GM12878 (cell line): ENCODE data around the gene ZNF428. TPM values are rescaled to one million over a fixed set of nuclear protein-coding genes. Genes with fewer than 3 reads are reported as not detected.

Experiments
- ATAC-seq: fragments of 200-7000 bp; cut with Tn5 transposase; 3 replicates; pipeline ENCODE4 v1.9.1; 2020; ENCODE audit warnings: mild to moderate bottlenecking, moderate library complexity
- BruUV-seq: library from RNA; stranded (reverse); fragments of 400-500 nt; replicated peaks from 2 replicates; lab custom pipeline; 2021; lab: Mats Ljungman, UMichigan
- CTCF ChIA-PET: fragments of 300-600 bp; sonication (Branson Sonifier 250); formaldehyde crosslinking; extraction: SDS; loops from one replicate; lab custom pipeline; 2021; ENCODE audit warnings: inconsistent platforms; lab: Yijun Ruan, JAX
- POLR2A ChIA-PET: fragments of 350-600 bp; formaldehyde crosslinking; extraction: SDS; loops from one replicate; lab custom pipeline; 2021; ENCODE audit warnings: inconsistent platforms; lab: Charles Lee
- RAD21 ChIA-PET: fragments of 300-600 bp; sonication (Branson Sonifier 250); formaldehyde crosslinking; loops from one replicate; lab custom pipeline; 2023; ENCODE audit warnings: antibody characterized with exemption; ENCODE audit not compliant: unreplicated experiment; lab: Charles Lee
- SMC1A ChIA-PET: fragments of 300-600 bp; sonication (Branson Sonifier 250); formaldehyde crosslinking; loops from one replicate; lab custom pipeline; 2023; ENCODE audit not compliant: unreplicated experiment, uncharacterized antibody; lab: Charles Lee
- DNase-seq: peaks from one replicate; pipeline ENCODE4 v3.0.0-alpha.2; 2011; ENCODE audit warnings: low read depth, low spot score
- FAIRE-seq: peaks from 3 replicates; lab custom pipeline; 2011; peaks lifted over from hg19 to GRCh38; lab: Jason Lieb, UNC
- H2AFZ ChIP-seq: 2 replicates; pipeline ENCODE4 v1.6.0; 2011; ENCODE audit warnings: low read depth, low read length, control low read depth; ENCODE audit not compliant: control insufficient read depth
- H3K27ac ChIP-seq: 2 replicates; pipeline ENCODE4 v1.5.1; 2011; ENCODE audit warnings: control low read depth; ENCODE audit not compliant: control insufficient read depth, insufficient read depth
- H3K27me3 ChIP-seq, 2 experiments: replicated peaks in 1 of 2; 2 replicates each; pipeline versions ENCODE4 v1.6.0 to v1.6.1; 2011; ENCODE audit warnings: low read length in 1 of 2; ENCODE audit not compliant: control insufficient read depth in 2 of 2, insufficient read depth in 2 of 2
- H3K36me3 ChIP-seq, 2 experiments: 2 replicates each; pipeline ENCODE4 v1.5.1; 2011; ENCODE audit warnings: low read length in 1 of 2; ENCODE audit not compliant: control insufficient read depth in 2 of 2, insufficient read depth in 2 of 2
- H3K4me1 ChIP-seq: 2 replicates; pipeline ENCODE4 v1.6.1; 2011; ENCODE audit warnings: mild to moderate bottlenecking, low read length, moderate library complexity, mixed read lengths; ENCODE audit not compliant: control insufficient read depth, insufficient read depth
- H3K4me2 ChIP-seq: 2 replicates; pipeline ENCODE4 v1.6.0; 2011; ENCODE audit warnings: control low read depth; ENCODE audit not compliant: control insufficient read depth, insufficient read depth
- H3K4me3 ChIP-seq: fragments of 200-600 bp; sonication (generic); 2 replicates; pipeline ENCODE4 v1.5.1; 2016
- H3K79me2 ChIP-seq: 2 replicates; pipeline ENCODE4 v1.6.0; 2011; ENCODE audit warnings: low read length; ENCODE audit not compliant: control insufficient read depth, insufficient read depth
- H3K9ac ChIP-seq: 2 replicates; pipeline ENCODE4 v1.8.0; 2011; ENCODE audit warnings: low read length, control low read depth, mixed read lengths; ENCODE audit not compliant: control insufficient read depth, insufficient read depth
- H3K9me3 ChIP-seq: replicated peaks from 3 replicates; pipeline ENCODE4 v1.5.1; 2011; ENCODE audit warnings: mild to moderate bottlenecking, low read length; ENCODE audit not compliant: control insufficient read depth, insufficient read depth
- H4K20me1 ChIP-seq: 2 replicates; pipeline ENCODE4 v1.6.0; 2011; ENCODE audit not compliant: control insufficient read depth, insufficient read depth
- CBX5 ChIP-seq: sonication (generic); IDR thresholded peaks from 2 replicates; pipeline ENCODE4 v1.6.1; 2016; ENCODE audit warnings: low read depth, moderate library complexity, mild to moderate bottlenecking, inconsistent platforms
- CREB1 ChIP-seq: IDR thresholded peaks from 2 replicates; pipeline ENCODE4 v1.6.1; 2012; ENCODE audit warnings: low read depth, mild to moderate bottlenecking, inconsistent platforms
- EED ChIP-seq: sonication (generic); IDR thresholded peaks from 2 replicates; pipeline ENCODE4 v1.6.1; 2016; ENCODE audit warnings: antibody characterized with exemption, low read depth
- ETV6 ChIP-seq, 2 experiments: fragments of 450-650 bp in 1 of 2; IDR thresholded peaks in 1 of 2; conservative IDR thresholded peaks in 1 of 2; 2 replicates each; pipeline ENCODE4 v1.6.1; 2014; ENCODE audit warnings: antibody characterized with exemption in 1 of 2, borderline replicate concordance in 1 of 2, low read depth in 1 of 2, mild to moderate bottlenecking in 1 of 2, moderate library complexity in 1 of 2
- IKZF1 ChIP-seq: fragments of 450-650 bp; conservative IDR thresholded peaks from 2 replicates; pipeline ENCODE4 v1.6.1; 2017; ENCODE audit warnings: antibody characterized with exemption, mild to moderate bottlenecking
- IKZF2 ChIP-seq, 2 experiments: fragments of 450-650 bp; IDR thresholded peaks; 2 replicates each; pipeline ENCODE4 v1.6.1; 2017; ENCODE audit warnings: mild to moderate bottlenecking in 2 of 2, moderate library complexity in 2 of 2
- PAX5 ChIP-seq: IDR thresholded peaks from 2 replicates; pipeline ENCODE4 v1.6.1; 2011; ENCODE audit warnings: low read depth, low read length, borderline replicate concordance
- POU2F2 ChIP-seq: IDR thresholded peaks from 3 replicates; pipeline ENCODE4 v1.6.1; 2011; ENCODE audit warnings: low read depth, mild to moderate bottlenecking, low read length, borderline replicate concordance
- RBBP5 ChIP-seq: fragments of 200-600 bp; sonication (generic); conservative IDR thresholded peaks from 2 replicates; pipeline ENCODE4 v1.6.1; 2016
- RUNX3 ChIP-seq: IDR thresholded peaks from 2 replicates; pipeline ENCODE4 v1.6.1; 2012; ENCODE audit warnings: low read length, inconsistent platforms
- SMC3 ChIP-seq: IDR thresholded peaks from 2 replicates; pipeline ENCODE4 v1.6.1; 2011; ENCODE audit warnings: low read length, improper control_type of control experiment, borderline replicate concordance
- SPI1 ChIP-seq: IDR thresholded peaks from 2 replicates; pipeline ENCODE4 v1.6.1; 2011; ENCODE audit warnings: low read depth, mild to moderate bottlenecking, low read length, moderate library complexity, borderline replicate concordance; ENCODE audit not compliant: insufficient read depth
- SREBF1 ChIP-seq: IDR thresholded peaks from 2 replicates; pipeline ENCODE4 v1.6.1; 2012; ENCODE audit warnings: mild to moderate bottlenecking, low read length
- TBL1XR1 ChIP-seq: IDR thresholded peaks from 2 replicates; pipeline ENCODE4 v1.6.1; 2012; ENCODE audit warnings: low read depth, low read length, improper control_type of control experiment
- TCF12 ChIP-seq: IDR thresholded peaks from 2 replicates; pipeline ENCODE4 v1.6.1; 2011; ENCODE audit warnings: low read depth, mild to moderate bottlenecking, low read length
- WGBS: methylation state at CpG from one replicate; pipeline ENCODE4 v1.1.6; 2016; ENCODE audit warnings: low lambda C conversion rate; ENCODE audit not compliant: insufficient replicate concordance, insufficient coverage; ENCODE audit errors: missing lambda C conversion rate; 5-methylcytosine and 5-hydroxymethylcytosine counted together
- in situ Hi-C: fragments of 300-500 bp; cut with MboI; formaldehyde crosslinking; loops from 9 replicates; pipeline ENCODE4 v1.14.3; 2018; ENCODE audit warnings: mixed read lengths
- intact Hi-C: fragments of 100-400 bp; cut with micrococcal nuclease; formaldehyde crosslinking; loops from one replicate; pipeline ENCODE4 v1.14.2; 2022; ENCODE audit not compliant: unreplicated experiment
- polyA plus RNA-seq, 11 experiments: library from polyadenylated mRNA; depleted of rRNA in 4 of 11; unstranded in 6 of 11; stranded (reverse) in 5 of 11; fragments of >200 nt; fragmentation: Nextera tagmentation in 4 of 11; fragmentation: Illumina TruSeq in 1 of 11; extraction: Ambion mirVana in 4 of 11; extraction: Trizol in 1 of 11; gene quantifications; 1 replicate in 1 of 11; 2 replicates in 10 of 11; pipeline versions ENCODE4 v1.2.1 to v1.2.3, GENCODE V29; 2011 to 2016; ENCODE audit warnings: inconsistent platforms in 2 of 11, missing spikeins in 2 of 11, low read depth in 1 of 11
- total RNA-seq, 4 experiments: library from RNA; depleted of rRNA in 3 of 4; stranded (reverse); fragments of >200 nt in 3 of 4; fragmentation: Illumina TruSeq in 1 of 4; extraction: Trizol in 1 of 4; gene quantifications; 2 replicates each; pipeline versions ENCODE4 v1.2.1 to v1.2.3, GENCODE V29; 2013 to 2021

Gene ZNF428
- total and polyA plus RNA-seq, 10 of the 15 experiments (the other 5 are each of a cell fraction or from before 2014, with no cell fraction given), result 0.27 to 57.8 (median 20.4) TPM

DNA sequence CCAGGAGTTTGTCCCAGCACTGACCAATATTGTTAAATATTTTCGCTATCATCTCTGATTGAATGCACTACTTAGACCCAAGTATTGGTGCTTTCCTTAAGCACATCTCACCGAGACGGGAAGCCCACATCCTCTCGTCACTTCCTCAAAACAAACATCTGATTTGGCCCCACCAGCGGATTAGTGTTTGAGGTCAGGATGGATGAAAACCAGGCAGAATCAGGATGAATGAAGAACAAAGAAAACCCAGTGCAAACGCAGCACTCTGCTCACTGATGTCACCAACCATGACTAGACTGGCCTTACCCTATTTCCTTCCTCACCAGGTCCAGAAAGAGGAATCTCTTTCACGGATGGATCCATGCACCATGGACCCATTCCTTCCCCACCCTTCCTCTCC lies 44.6 kb upstream of the ZNF428 start:
- TF ChIP-seq IKZF1 (peak; percentile 42), TBL1XR1 (no peak), POU2F2 (0 out of 3 replicates have a peak, but pooled peaks have one; percentile 19), CBX5 (no peak), EED (peak; percentile 79), SREBF1 (no peak), CREB1 (peak; percentile 58), IKZF2 (IDR thresholded peaks at IDR 0.05) (peak; percentile 40 to 52; a peak in 2 of 4 replicates), RBBP5 (no peak), SPI1 (peak; percentile 90), TCF12 (no peak), RUNX3 (peak; percentile 78), PAX5 (0 out of 2 replicates have a peak, but pooled peaks have one; percentile 6), SMC3 (no peak), ETV6 (conservative IDR thresholded peaks at IDR 0.05 in 1 of 2, IDR thresholded peaks at IDR 0.05 in 1 of 2; ENCODE audit: borderline replicate concordance in 1 of 2, low read depth in 1 of 2) (peak in 1 of 2 experiments; percentile 41; a peak in 1 of 4 replicates)
- TF ChIP-seq, all 136 proteins: peak for 9
- peak overlapping the region; percentile 45; the same call in 1 of the 2 replicates for H3K27ac ChIP-seq
- ATAC-seq, result no peak
- peak overlapping the region; percentile 50; the same call in 1 of the 2 replicates for H3K4me2 ChIP-seq
- no peaks in the 10 kb centered on the region for H4K20me1 ChIP-seq
- H2AFZ ChIP-seq, result no peak overlapping the region; the same call in 1 of the 2 replicates
- FAIRE-seq, result peak; percentile 66
- SMC1A ChIA-PET, result interaction anchor here (1.9 kb wide), 1 partner anchor 144 kb away, joined by 7 read pairs; no protein-coding TSS in a partner anchor
- CTCF ChIA-PET, result no interaction called here
- no peaks in the 10 kb centered on the region for H3K27me3 ChIP-seq
- RAD21 ChIA-PET, result interaction anchor here (0.6 kb wide), 1 partner anchor 217 kb away, joined by 3 read pairs; no protein-coding TSS in a partner anchor
- H3K9ac ChIP-seq, result no peak overlapping the region
- H3K79me2 ChIP-seq, result no peaks in the 10 kb centered on the region
- no peak overlapping the region for H3K4me3 ChIP-seq
- DNase-seq, result peak; percentile 35
- no TSS peak for BruUV-seq
- peaks cover 14% of the 10 kb centered on the region for H3K4me1 ChIP-seq
- H3K9me3 ChIP-seq, result no peaks in the 10 kb centered on the region
- no peaks in the 10 kb centered on the region for H3K36me3 ChIP-seq
- intact Hi-C loops (no loop called here), in situ Hi-C loops (no loop called here)
- POLR2A ChIA-PET, result interaction anchor here (0.8 kb wide), 1 partner anchor 69 kb away, joined by 3 read pairs; the partner anchor contains the start of gene IRGQ
- 2% methylated on average over 7 of the region's 7 CpGs for WGBS
